WI38 (cell line): ENCODE results near the gene ATXN2.
"Not testable (repeated sequence)": the region's sequence is repeated elsewhere in the genome, so short reads cannot be mapped to it uniquely, and the experiment has no call there.

Source experiments
- H3K4me3 ChIP-seq: 2 replicates; pipeline ENCODE4 v1.5.1; 2011; ENCODE audit warnings: low read depth, mild to moderate bottlenecking, control low read depth, low read length
- TF ChIP-seq, protein P1 (sequence below): IDR thresholded peaks from 2 replicates; pipeline ENCODE4 v1.5.1; 2012; ENCODE audit warnings: low read depth, mild to moderate bottlenecking, control low read depth, low read length

Gene ATXN2

DNA sequence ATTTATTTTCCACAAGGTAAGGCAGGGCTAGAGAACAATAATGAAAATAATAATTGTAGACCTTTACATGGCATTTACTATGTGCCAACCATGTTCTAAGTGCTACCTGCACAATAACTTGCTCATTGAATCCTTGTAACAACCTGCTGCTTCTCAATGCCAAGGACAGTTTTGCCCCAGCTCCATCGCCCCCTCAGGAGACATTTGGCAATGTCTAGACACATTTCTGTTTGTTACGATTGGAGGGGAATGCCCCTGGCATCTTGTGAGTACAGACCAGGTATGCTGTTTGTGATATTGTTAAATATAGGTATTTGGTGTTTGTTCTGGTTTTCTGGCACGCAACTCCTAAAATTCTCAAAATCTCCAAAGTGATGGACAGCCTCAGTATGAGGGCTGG, 8.1 kb upstream of the ATXN2 start:
- TF ChIP-seq, protein P1, sequence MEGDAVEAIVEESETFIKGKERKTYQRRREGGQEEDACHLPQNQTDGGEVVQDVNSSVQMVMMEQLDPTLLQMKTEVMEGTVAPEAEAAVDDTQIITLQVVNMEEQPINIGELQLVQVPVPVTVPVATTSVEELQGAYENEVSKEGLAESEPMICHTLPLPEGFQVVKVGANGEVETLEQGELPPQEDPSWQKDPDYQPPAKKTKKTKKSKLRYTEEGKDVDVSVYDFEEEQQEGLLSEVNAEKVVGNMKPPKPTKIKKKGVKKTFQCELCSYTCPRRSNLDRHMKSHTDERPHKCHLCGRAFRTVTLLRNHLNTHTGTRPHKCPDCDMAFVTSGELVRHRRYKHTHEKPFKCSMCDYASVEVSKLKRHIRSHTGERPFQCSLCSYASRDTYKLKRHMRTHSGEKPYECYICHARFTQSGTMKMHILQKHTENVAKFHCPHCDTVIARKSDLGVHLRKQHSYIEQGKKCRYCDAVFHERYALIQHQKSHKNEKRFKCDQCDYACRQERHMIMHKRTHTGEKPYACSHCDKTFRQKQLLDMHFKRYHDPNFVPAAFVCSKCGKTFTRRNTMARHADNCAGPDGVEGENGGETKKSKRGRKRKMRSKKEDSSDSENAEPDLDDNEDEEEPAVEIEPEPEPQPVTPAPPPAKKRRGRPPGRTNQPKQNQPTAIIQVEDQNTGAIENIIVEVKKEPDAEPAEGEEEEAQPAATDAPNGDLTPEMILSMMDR, result no peak
- no peak overlapping the region for H3K4me3 ChIP-seq

GRCh38 chr12:111606767-111607230, 7.7 kb upstream of the ATXN2 start:
- TF ChIP-seq, protein P1, result no peak
- no peak overlapping the region for H3K4me3 ChIP-seq

- H3K4me3 ChIP-seq, result no peak overlapping the region
These were observed 7.0 kb upstream of the ATXN2 start for GRCh38 chr12:111605911-111606766.

DNA sequence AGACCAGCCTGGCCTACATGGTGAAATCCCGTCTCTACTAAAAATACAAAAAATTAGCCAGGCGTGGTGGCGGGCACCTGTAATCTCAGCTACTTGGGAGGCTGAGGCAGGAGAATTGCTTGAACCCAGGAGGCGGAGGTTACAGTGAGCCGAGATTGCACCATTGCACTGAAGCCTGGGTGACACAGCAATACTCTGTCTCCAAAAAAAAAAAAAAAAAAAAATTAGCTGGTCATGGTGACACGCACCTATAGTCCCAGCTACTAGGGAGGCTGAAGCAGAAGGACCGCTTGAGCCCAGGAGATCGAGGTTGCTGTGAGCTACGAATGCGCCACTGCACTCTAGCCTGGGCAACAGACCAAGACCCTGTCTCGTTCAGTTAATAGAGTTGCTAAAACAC, 3.7 kb upstream of the ATXN2 start:
- not testable (repeated sequence) for H3K4me3 ChIP-seq

More at GRCh38 chr12:111605911-111606766, 7.0 kb upstream of the ATXN2 start:
- TF ChIP-seq, protein P1, result no peak

- TF ChIP-seq, protein P1, result no peak
- no peak overlapping the region for H3K4me3 ChIP-seq
These were observed 3.2 kb upstream of the ATXN2 start for GRCh38 chr12:111602348-111602747.

- not testable (repeated sequence) for H3K4me3 ChIP-seq
These were observed 1.9 kb upstream of the ATXN2 start for GRCh38 chr12:111600986-111601385.

- peak overlapping the region; percentile 94 for H3K4me3 ChIP-seq
- TF ChIP-seq, protein P1, result no peak
These were observed 1.1 kb upstream of the ATXN2 start for GRCh38 chr12:111600205-111600642.

GRCh38 chr12:111599453-111600204, 514 bp upstream of the ATXN2 start:
- TF ChIP-seq, protein P1, result no peak
- H3K4me3 ChIP-seq, result peak overlapping the region; percentile 94
